ENCODE measurements around the gene ZNF750. TPM values are rescaled to one million over a fixed set of nuclear protein-coding genes. Genes with fewer than 3 reads are reported as not detected.
A peak's percentile ranks its signal among the peaks of the same experiment; 100 is the strongest.

Gene ZNF750
- total RNA-seq, result 31.3 TPM

- no peak for DNase-seq
Observed at GRCh38 chr17:82839617-82840292, at the start of gene ZNF750. ZNF750 (minus strand) TSS chr17:82840022; CDS start chr17:82832454, 7,568 bp downstream.

GRCh38 chr17:82888583-82889495, 49.0 kb upstream of the ZNF750 start:
- DNase-seq, result no peak

GRCh38 chr17:82887255-82888164, 47.7 kb upstream of the ZNF750 start:
- no peak for DNase-seq

- no peak for DNase-seq
Observed at GRCh38 chr17:82884970-82885353, 45.1 kb upstream of the ZNF750 start.

- DNase-seq, result peak; percentile 25
Observed at GRCh38 chr17:82884341-82884969, 44.6 kb upstream of the ZNF750 start.

- no peak for DNase-seq
Observed at GRCh38 chr17:82883419-82884031, 43.7 kb upstream of the ZNF750 start.

- DNase-seq, result no peak
Observed at GRCh38 chr17:82882715-82883418, 43.0 kb upstream of the ZNF750 start.

- DNase-seq, result no peak
Observed at GRCh38 chr17:82881900-82882714, 42.3 kb upstream of the ZNF750 start.

GRCh38 chr17:82881324-82881823, 41.6 kb upstream of the ZNF750 start:
- no peak for DNase-seq

- DNase-seq, result no peak
Observed at GRCh38 chr17:82880620-82881323, 41.0 kb upstream of the ZNF750 start.

- DNase-seq, result no peak
Observed at GRCh38 chr17:82879241-82879640, 39.4 kb upstream of the ZNF750 start.

GRCh38 chr17:82878527-82878926, 38.7 kb upstream of the ZNF750 start:
- no peak for DNase-seq

- peak; percentile 26 for DNase-seq
Observed at GRCh38 chr17:82876602-82877379, 37.0 kb upstream of the ZNF750 start.

GRCh38 chr17:82876149-82876548, 36.3 kb upstream of the ZNF750 start:
- DNase-seq, result no peak

- DNase-seq, result no peak
Observed at GRCh38 chr17:82875407-82875856, 35.6 kb upstream of the ZNF750 start.

- no peak for DNase-seq
Observed at GRCh38 chr17:82874011-82874835, 34.4 kb upstream of the ZNF750 start.

- DNase-seq, result no peak
Observed at GRCh38 chr17:82873521-82873920, 33.7 kb upstream of the ZNF750 start.

All from skin of body (tissue), 2 donors.